OCI-LY7 (cell line): ENCODE measurements around the gene CARMIL1. TPM values are rescaled to one million over a fixed set of nuclear protein-coding genes. Genes with fewer than 3 reads are reported as not detected.

Experiments
- BruUV-seq: library from RNA; stranded (reverse); fragments of 400-500 nt; replicated peaks from 2 replicates; lab custom pipeline; 2021; lab: Mats Ljungman, UMichigan
- CTCF ChIA-PET: fragments of 300-600 bp; sonication (Branson Sonifier 250); formaldehyde crosslinking; loops from one replicate; lab custom pipeline; 2022; ENCODE audit warnings: antibody characterized with exemption; ENCODE audit not compliant: unreplicated experiment; lab: Charles Lee
- POLR2A ChIA-PET: fragments of 300-600 bp; sonication (Branson Sonifier 250); formaldehyde crosslinking; loops from one replicate; lab custom pipeline; 2022; ENCODE audit warnings: antibody characterized with exemption; lab: Charles Lee
- DNase-seq: peaks from one replicate; pipeline ENCODE4 v3.0.0-alpha.2; 2015; ENCODE audit warnings: low spot score
- H2AFZ ChIP-seq: fragments of 200-600 bp; sonication (generic), shearing (Covaris generic); 2 replicates; pipeline ENCODE4 v1.6.1; 2014; ENCODE audit warnings: mild to moderate bottlenecking, antibody characterized with exemption, low read length, moderate library complexity
- H3K27ac ChIP-seq: fragments of 200-600 bp; sonication (generic); 2 replicates; pipeline ENCODE4 v1.5.1; 2014; ENCODE audit warnings: mixed run types, low read depth, mild to moderate bottlenecking, moderate library complexity, low read length, inconsistent platforms; ENCODE audit not compliant: poor library complexity, severe bottlenecking
- H3K36me3 ChIP-seq: fragments of 200-600 bp; sonication (generic); 2 replicates; pipeline ENCODE4 v1.6.1; 2014; ENCODE audit warnings: mild to moderate bottlenecking, antibody characterized with exemption, low read length, moderate library complexity, mixed read lengths; ENCODE audit not compliant: insufficient read depth
- H3K4me1 ChIP-seq: fragments of 200-600 bp; sonication (generic); 2 replicates; pipeline ENCODE4 v1.5.1; 2014; ENCODE audit warnings: mild to moderate bottlenecking, low read length; ENCODE audit not compliant: insufficient read depth, poor library complexity, severe bottlenecking
- H3K4me2 ChIP-seq: fragments of 200-600 bp; sonication (generic); 2 replicates; pipeline ENCODE4 v1.6.1; 2014; ENCODE audit warnings: mild to moderate bottlenecking, low read length
- H3K4me3 ChIP-seq: fragments of 200-600 bp; sonication (generic); 2 replicates; pipeline ENCODE4 v1.5.1; 2014; ENCODE audit warnings: mild to moderate bottlenecking, low read depth, low read length; ENCODE audit not compliant: poor library complexity, severe bottlenecking
- H3K79me2 ChIP-seq: fragments of 200-600 bp; sonication (generic); 2 replicates; pipeline ENCODE4 v1.6.1; 2016; ENCODE audit warnings: low read depth, mild to moderate bottlenecking, low read length, moderate library complexity, mixed read lengths; ENCODE audit not compliant: insufficient read depth
- H3K9me2 ChIP-seq: fragments of 200-600 bp; sonication (generic); 2 replicates; pipeline ENCODE4 v1.6.1; 2016; ENCODE audit warnings: mild to moderate bottlenecking, low read length, mixed read lengths; ENCODE audit not compliant: insufficient read depth
- H3K9me3 ChIP-seq: fragments of 200-600 bp; sonication (generic); 2 replicates; pipeline ENCODE4 v1.6.1; 2014; ENCODE audit warnings: mild to moderate bottlenecking, mixed run types, low read length, mixed read lengths
- H4K20me1 ChIP-seq: fragments of 200-600 bp; sonication (generic); 2 replicates; pipeline ENCODE4 v1.6.1; 2014; ENCODE audit warnings: mild to moderate bottlenecking, antibody characterized with exemption, low read length, moderate library complexity, mixed read lengths; ENCODE audit not compliant: insufficient read depth
- CTCF ChIP-seq: fragments of 200-600 bp; sonication (generic); conservative IDR thresholded peaks from 2 replicates; pipeline ENCODE4 v1.5.1; 2014; ENCODE audit warnings: mild to moderate bottlenecking, antibody characterized with exemption, low read length, moderate library complexity, mixed read lengths
- EZH2phosphoT487 ChIP-seq: fragments of 200-600 bp; sonication (generic); IDR thresholded peaks from 2 replicates; pipeline ENCODE4 v1.6.1; 2018; ENCODE audit warnings: low read depth, borderline replicate concordance, mild to moderate bottlenecking, mixed run types, antibody characterized with exemption, low read length, moderate library complexity, mixed read lengths
- intact Hi-C: fragments of 100-400 bp; cut with micrococcal nuclease; formaldehyde crosslinking; loops from one replicate; pipeline ENCODE4 v1.10.0; 2022; ENCODE audit not compliant: unreplicated experiment
- total RNA-seq, 2 experiments: library from RNA; depleted of rRNA in 1 of 2; stranded (reverse); fragments of >200 nt in 1 of 2; shearing (Covaris generic) in 1 of 2; gene quantifications; 2 replicates each; pipeline ENCODE4 v1.2.3, GENCODE V29; 2014 to 2022

The CARMIL1 gene
- total RNA-seq, 2 experiments from 2014 or later, result 25.5 to 40.1 TPM

GRCh38 chr6:25558155-25558817, 279.1 kb downstream of the CARMIL1 start:
- no peaks in the 10 kb centered on the region for H3K9me2 ChIP-seq
- ChIA-PET POLR2A (interaction anchor here (1.0 kb wide), 1 partner anchor 261 kb away, joined by 4 read pairs; no protein-coding TSS in a partner anchor), CTCF (no interaction called here)
- no peak for TF ChIP-seq CTCF
- TF ChIP-seq EZH2phosphoT487, result no peak
- H4K20me1 ChIP-seq, result no peaks in the 10 kb centered on the region
- H3K4me1 ChIP-seq, result no peaks in the 10 kb centered on the region
- H3K4me3 ChIP-seq, result no peak overlapping the region
- no peaks in the 10 kb centered on the region for H3K9me3 ChIP-seq
- no peak overlapping the region for H2AFZ ChIP-seq
- H3K27ac ChIP-seq, result no peak overlapping the region
- H3K79me2 ChIP-seq, result no peaks in the 10 kb centered on the region
- no TSS peak for BruUV-seq
- peaks cover 26% of the 10 kb centered on the region; the same call in 1 of the 2 replicates for H3K36me3 ChIP-seq
- intact Hi-C loops, result loop anchor here (5.0 kb wide), 2 partner anchors 39 to 66 kb away; no protein-coding TSS in a partner anchor
- H3K4me2 ChIP-seq, result no peak overlapping the region
- no peak for DNase-seq

GRCh38 chr6:25560865-25561264, 281.7 kb downstream of the CARMIL1 start:
- POLR2A ChIA-PET, result no interaction called here
- Histone ChIP-seq H3K4me2 (no peak overlapping the region), H2AFZ (no peak overlapping the region), H3K9me3 (no peaks in the 10 kb centered on the region), H3K27ac (no peak overlapping the region), H3K9me2 (no peaks in the 10 kb centered on the region), H3K79me2 (no peaks in the 10 kb centered on the region), H3K4me3 (no peak overlapping the region), H3K4me1 (no peaks in the 10 kb centered on the region), H4K20me1 (no peaks in the 10 kb centered on the region), H3K36me3 (peaks cover 19% of the 10 kb centered on the region; the same call in 1 of the 2 replicates)
- DNase-seq, result no peak
- CTCF ChIA-PET, result no interaction called here
- TF ChIP-seq CTCF (no peak), EZH2phosphoT487 (no peak)
- no TSS peak for BruUV-seq
- intact Hi-C loops, result no loop called here

- H3K4me2 ChIP-seq, result no peak overlapping the region
- H3K79me2 ChIP-seq, result no peaks in the 10 kb centered on the region
- TF ChIP-seq CTCF, result no peak
- no peak for TF ChIP-seq EZH2phosphoT487
- POLR2A ChIA-PET, result interaction anchor here (0.5 to 1.0 kb wide), 3 partner anchors 24 to 364 kb away, joined by 3 to 4 read pairs (median 3); no protein-coding TSS in a partner anchor
- no peak overlapping the region for H3K27ac ChIP-seq
- H2AFZ ChIP-seq, result no peak overlapping the region
- H3K36me3 ChIP-seq, result peaks cover 11% of the 10 kb centered on the region; the same call in 1 of the 2 replicates
- no TSS peak for BruUV-seq
- no peaks in the 10 kb centered on the region for H3K9me2 ChIP-seq
- no peaks in the 10 kb centered on the region for H4K20me1 ChIP-seq
- no peak overlapping the region for H3K4me3 ChIP-seq
- intact Hi-C loops, result no loop called here
- no peak for DNase-seq
- H3K9me3 ChIP-seq, result no peaks in the 10 kb centered on the region
- CTCF ChIA-PET, result interaction anchor here (0.6 kb wide), 1 partner anchor 46 kb away, joined by 3 read pairs; no protein-coding TSS in a partner anchor
- H3K4me1 ChIP-seq, result no peaks in the 10 kb centered on the region
Measured at GRCh38 chr6:25564943-25565342, 285.8 kb downstream of the CARMIL1 start.
